MCF 10A (cell line): ENCODE results near the gene WFDC13. TPM values are rescaled to one million over a fixed set of nuclear protein-coding genes. Genes with fewer than 3 reads are reported as not detected.

Source experiments
- BruUV-seq: library from RNA; stranded (reverse); fragments of 400-500 nt; replicated peaks from 2 replicates; lab custom pipeline; 2021; lab: Mats Ljungman, UMichigan
- CTCF ChIA-PET: fragments of 300-600 bp; sonication (Branson Sonifier 250); formaldehyde crosslinking; extraction: SDS; loops from one replicate; lab custom pipeline; 2021; ENCODE audit warnings: antibody characterized with exemption, inconsistent platforms; lab: Yijun Ruan, JAX
- POLR2A ChIA-PET: fragments of 300-600, 350-650 bp; sonication (Branson Sonifier 250); formaldehyde crosslinking; extraction: SDS; loops from one replicate; lab custom pipeline; 2020; ENCODE audit warnings: antibody characterized with exemption, inconsistent platforms; lab: Yijun Ruan, JAX
- DNase-seq: peaks from one replicate; pipeline ENCODE4 v3.0.0-alpha.2; 2018; ENCODE audit not compliant: unreplicated experiment
- H3K27ac Mint-ChIP-seq: one replicate; pipeline ENCODE4 v1.8.0; 2022; ENCODE audit warnings: mild to moderate bottlenecking, low read depth, mixed read lengths; ENCODE audit not compliant: unreplicated experiment
- H3K27me3 Mint-ChIP-seq: one replicate; pipeline ENCODE4 v1.8.0; 2022; ENCODE audit warnings: mixed read lengths; ENCODE audit not compliant: insufficient read depth, unreplicated experiment
- H3K36me3 Mint-ChIP-seq: one replicate; pipeline ENCODE4 v1.8.0; 2022; ENCODE audit warnings: mild to moderate bottlenecking, moderate library complexity, mixed read lengths; ENCODE audit not compliant: insufficient read depth, unreplicated experiment
- H3K4me1 Mint-ChIP-seq: one replicate; pipeline ENCODE4 v1.8.0; 2022; ENCODE audit warnings: mixed read lengths; ENCODE audit not compliant: insufficient read depth, unreplicated experiment
- H3K4me3 Mint-ChIP-seq: one replicate; pipeline ENCODE4 v1.8.0; 2022; ENCODE audit warnings: mild to moderate bottlenecking, moderate library complexity, mixed read lengths; ENCODE audit not compliant: unreplicated experiment
- H3K9me3 Mint-ChIP-seq: one replicate; pipeline ENCODE4 v1.8.0; 2022; ENCODE audit warnings: mixed read lengths; ENCODE audit not compliant: unreplicated experiment
- CTCF ChIP-seq: fragments of 200-600 bp; IDR thresholded peaks from one replicate; pipeline ENCODE4 v1.8.0; 2022; ENCODE audit warnings: antibody characterized with exemption, mild to moderate bottlenecking; ENCODE audit not compliant: unreplicated experiment
- intact Hi-C: fragments of 100-400 bp; cut with micrococcal nuclease; formaldehyde crosslinking; loops from 2 replicates; pipeline ENCODE4 v1.14.1; 2022
- total RNA-seq: library from RNA; stranded (reverse); gene quantifications from 2 replicates; pipeline ENCODE4 v1.2.3, GENCODE V29; 2022

The WFDC13 gene
- total RNA-seq, 1 experiment from 2014 or later: not detected

GRCh38 chr20:45725134-45725533 lies 23.3 kb downstream of the WFDC13 start:
- BruUV-seq: no TSS peak
- no peak overlapping the region for H3K27ac Mint-ChIP-seq
- H3K9me3 Mint-ChIP-seq: no peaks in the 10 kb centered on the region
- H3K4me1 Mint-ChIP-seq: no peaks in the 10 kb centered on the region
- ChIA-PET POLR2A (no interaction called here), CTCF (no interaction called here)
- intact Hi-C loops: no loop called here
- peak; percentile 36 for DNase-seq
- no peaks in the 10 kb centered on the region for H3K36me3 Mint-ChIP-seq
- H3K27me3 Mint-ChIP-seq: peaks cover 58% of the 10 kb centered on the region
- no peak overlapping the region for H3K4me3 Mint-ChIP-seq
- TF ChIP-seq CTCF: no peak

- Mint-ChIP-seq H3K27ac (no peak overlapping the region), H3K9me3 (peaks cover 3% of the 10 kb centered on the region), H3K4me3 (no peak overlapping the region), H3K4me1 (no peaks in the 10 kb centered on the region), H3K27me3 (peaks cover 67% of the 10 kb centered on the region), H3K36me3 (no peaks in the 10 kb centered on the region)
- ChIA-PET POLR2A (interaction anchor here (0.6 to 0.7 kb wide), 2 partner anchors 11 to 203 kb away, joined by 3 read pairs; no protein-coding TSS in a partner anchor), CTCF (no interaction called here)
- TF ChIP-seq CTCF: no peak
- BruUV-seq: no TSS peak
- intact Hi-C loops: no loop called here
- DNase-seq: no peak
Observed at GRCh38 chr20:45727044-45727443, 25.2 kb downstream of the WFDC13 start.

GRCh38 chr20:45732199-45732598 lies 30.4 kb downstream of the WFDC13 start:
- DNase-seq: no peak
- TF ChIP-seq CTCF: no peak
- intact Hi-C loops: no loop called here
- BruUV-seq: no TSS peak
- H3K27ac Mint-ChIP-seq: no peak overlapping the region
- H3K4me1 Mint-ChIP-seq: no peaks in the 10 kb centered on the region
- POLR2A ChIA-PET: interaction anchor here (0.6 to 0.7 kb wide), 2 partner anchors 34 to 265 kb away, joined by 3 read pairs; no protein-coding TSS in a partner anchor
- H3K36me3 Mint-ChIP-seq: no peaks in the 10 kb centered on the region
- peaks cover 8% of the 10 kb centered on the region for H3K9me3 Mint-ChIP-seq
- no peak overlapping the region for H3K4me3 Mint-ChIP-seq
- CTCF ChIA-PET: interaction anchor here (1.5 kb wide), 1 partner anchor 39 kb away, joined by 7 read pairs; no protein-coding TSS in a partner anchor
- peaks cover 32% of the 10 kb centered on the region for H3K27me3 Mint-ChIP-seq

GRCh38 chr20:45735552-45735951 lies 33.7 kb downstream of the WFDC13 start:
- no peak for DNase-seq
- H3K36me3 Mint-ChIP-seq: no peaks in the 10 kb centered on the region
- POLR2A ChIA-PET: interaction anchor here (0.6 kb wide), 1 partner anchor 23 kb away, joined by 3 read pairs; no protein-coding TSS in a partner anchor
- no peak overlapping the region for H3K4me3 Mint-ChIP-seq
- BruUV-seq: no TSS peak
- TF ChIP-seq CTCF: no peak
- no peak overlapping the region for H3K27ac Mint-ChIP-seq
- H3K4me1 Mint-ChIP-seq: no peaks in the 10 kb centered on the region
- intact Hi-C loops: no loop called here
- CTCF ChIA-PET: interaction anchor here (0.8 kb wide), 1 partner anchor 106 kb away, joined by 4 read pairs; the partner anchor contains the start of gene WFDC10A
- peaks cover 35% of the 10 kb centered on the region for H3K27me3 Mint-ChIP-seq
- peaks cover 8% of the 10 kb centered on the region for H3K9me3 Mint-ChIP-seq
